Liver (tissue), 3 donors: Measurements from ENCODE around the gene SESTD1.

ENCODE experiments used
- ATF3 ChIP-seq: IDR thresholded peaks from 2 replicates; pipeline ENCODE4 v1.6.1; 2016; ENCODE audit warnings: antibody characterized with exemption
- CTCF ChIP-seq: fragments of 150-350 bp; IDR thresholded peaks from 2 replicates; pipeline ENCODE4 v1.5.1; 2017; ENCODE audit warnings: improper control_type of control experiment, low read depth, low read length; ENCODE audit not compliant: missing input control
- EGR1 ChIP-seq, 2 donors: IDR thresholded peaks; 2 replicates each; pipeline ENCODE4 v1.6.1; 2016 to 2018; ENCODE audit warnings: antibody characterized with exemption in 2 of 2, low read depth in 2 of 2
- JUND ChIP-seq, 2 donors: IDR thresholded peaks; 2 replicates each; pipeline ENCODE4 v1.6.1; 2016; ENCODE audit warnings: antibody characterized with exemption in 2 of 2
- REST ChIP-seq: IDR thresholded peaks from 2 replicates; pipeline ENCODE4 v1.6.1; 2016; ENCODE audit warnings: antibody characterized with exemption, mild to moderate bottlenecking
- TAF1 ChIP-seq: conservative IDR thresholded peaks from 2 replicates; pipeline ENCODE4 v1.6.1; 2016; ENCODE audit warnings: antibody characterized with exemption, mild to moderate bottlenecking
- YY1 ChIP-seq: IDR thresholded peaks from 2 replicates; pipeline ENCODE4 v1.6.1; 2016; ENCODE audit warnings: antibody characterized with exemption, mild to moderate bottlenecking
- ZBTB33 ChIP-seq: IDR thresholded peaks from 2 replicates; pipeline ENCODE4 v1.6.1; 2016; ENCODE audit warnings: antibody characterized with exemption
- donor health status: healthy.
- donor health status: healthy.

GRCh38 chr2:179082697-179083096 lies 181.9 kb downstream of the SESTD1 start:
- no peak for TF ChIP-seq TAF1
- TF ChIP-seq CTCF: no peak
- no peak for TF ChIP-seq JUND (IDR thresholded peaks at IDR 0.05)
- TF ChIP-seq REST: no peak
- no peak for TF ChIP-seq ATF3
- no peak for TF ChIP-seq YY1
- TF ChIP-seq EGR1 (IDR thresholded peaks at IDR 0.05; ENCODE audit: low read depth in 2 of 2): no peak
- TF ChIP-seq ZBTB33: no peak
